H1 (cell line): ENCODE data around the gene GAD2. TPM values are rescaled to one million over a fixed set of nuclear protein-coding genes. Genes with fewer than 3 reads are reported as not detected.

Source experiments
- JUN ChIP-seq: IDR thresholded peaks from 2 replicates; pipeline ENCODE4 v1.6.1; 2011; ENCODE audit warnings: low read depth, mild to moderate bottlenecking, improper control_type of control experiment, low read length
- KDM4A ChIP-seq: IDR thresholded peaks from one replicate; pipeline ENCODE4 v1.7.1; 2012; ENCODE audit warnings: low read depth, mild to moderate bottlenecking, moderate library complexity, low read length, inconsistent platforms; ENCODE audit not compliant: severe bottlenecking
- SAP30 ChIP-seq: fragments of 300-600 bp; sonication (generic); IDR thresholded peaks from 2 replicates; pipeline ENCODE4 v1.7.1; 2012; ENCODE audit warnings: low read length, moderate library complexity, mild to moderate bottlenecking, inconsistent platforms; ENCODE audit not compliant: insufficient read depth, insufficient replicate concordance
- SIN3A ChIP-seq, 2 experiments: IDR thresholded peaks in 1 of 2; conservative IDR thresholded peaks in 1 of 2; 2 replicates each; pipeline ENCODE4 v1.6.1; 2011 to 2012; ENCODE audit warnings: low read length in 2 of 2, improper control_type of control experiment in 1 of 2, low read depth in 1 of 2, mild to moderate bottlenecking in 1 of 2
- ZNF274 ChIP-seq: IDR thresholded peaks from 2 replicates; pipeline ENCODE4 v1.7.0; 2012; ENCODE audit warnings: low read length, borderline replicate concordance; ENCODE audit errors: extremely low read depth
- polyA plus RNA-seq, 7 experiments: library from polyadenylated mRNA; depleted of rRNA in 3 of 7; stranded (reverse) in 5 of 7; unstranded in 2 of 7; fragments of >200 nt in 5 of 7; fragments of 200-250 nt in 2 of 7; gene quantifications; 1 replicate in 5 of 7; 2 replicates in 1 of 7; 4 replicates in 1 of 7; pipeline versions ENCODE4 v1.2.1 to v1.2.3, GENCODE V29; 2011 to 2013; ENCODE audit warnings: missing spikeins in 2 of 7, mixed read lengths in 2 of 7
- total RNA-seq: library from RNA; stranded (reverse); fragmentation: NEBNext Ultra II Directional; extraction: Animal tissue kit (Norgen Biotek cat#: 25700); gene quantifications from 2 replicates; pipeline ENCODE4 v1.2.1, GENCODE V29; 2021
- TF ChIP-seq, protein P1 (sequence below): fragments of 300-600 bp; sonication (generic); IDR thresholded peaks from 2 replicates; pipeline ENCODE4 v1.7.1; 2012; ENCODE audit warnings: low read length, moderate library complexity, mild to moderate bottlenecking, inconsistent platforms; ENCODE audit not compliant: insufficient replicate concordance

The GAD2 gene
- total and polyA plus RNA-seq, 2 of the 8 experiments (the other 6 are each of a cell fraction or from before 2014, with no cell fraction given): 0.30 to 0.47 TPM

DNA sequence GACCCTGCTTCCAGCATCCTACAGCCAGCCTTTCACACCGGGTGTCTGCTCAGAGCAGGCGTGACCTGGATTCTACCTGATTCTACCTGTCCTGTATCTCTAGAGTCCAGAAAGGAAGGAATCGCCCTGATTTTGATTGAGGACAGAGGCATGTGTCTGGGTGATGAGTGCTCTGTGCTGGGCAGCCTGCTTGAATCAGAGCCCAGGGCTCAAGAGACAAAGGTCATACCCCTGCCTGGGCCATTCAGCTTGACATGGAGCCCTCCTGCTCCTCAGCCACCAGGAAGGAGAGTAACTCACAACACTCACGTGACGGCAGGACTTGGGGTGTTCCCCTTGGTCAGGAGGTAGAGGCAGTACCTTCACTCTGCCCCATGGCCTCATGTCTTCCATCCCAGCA lies 11.2 kb downstream of the GAD2 start (continued):
- TF ChIP-seq, protein P1, sequence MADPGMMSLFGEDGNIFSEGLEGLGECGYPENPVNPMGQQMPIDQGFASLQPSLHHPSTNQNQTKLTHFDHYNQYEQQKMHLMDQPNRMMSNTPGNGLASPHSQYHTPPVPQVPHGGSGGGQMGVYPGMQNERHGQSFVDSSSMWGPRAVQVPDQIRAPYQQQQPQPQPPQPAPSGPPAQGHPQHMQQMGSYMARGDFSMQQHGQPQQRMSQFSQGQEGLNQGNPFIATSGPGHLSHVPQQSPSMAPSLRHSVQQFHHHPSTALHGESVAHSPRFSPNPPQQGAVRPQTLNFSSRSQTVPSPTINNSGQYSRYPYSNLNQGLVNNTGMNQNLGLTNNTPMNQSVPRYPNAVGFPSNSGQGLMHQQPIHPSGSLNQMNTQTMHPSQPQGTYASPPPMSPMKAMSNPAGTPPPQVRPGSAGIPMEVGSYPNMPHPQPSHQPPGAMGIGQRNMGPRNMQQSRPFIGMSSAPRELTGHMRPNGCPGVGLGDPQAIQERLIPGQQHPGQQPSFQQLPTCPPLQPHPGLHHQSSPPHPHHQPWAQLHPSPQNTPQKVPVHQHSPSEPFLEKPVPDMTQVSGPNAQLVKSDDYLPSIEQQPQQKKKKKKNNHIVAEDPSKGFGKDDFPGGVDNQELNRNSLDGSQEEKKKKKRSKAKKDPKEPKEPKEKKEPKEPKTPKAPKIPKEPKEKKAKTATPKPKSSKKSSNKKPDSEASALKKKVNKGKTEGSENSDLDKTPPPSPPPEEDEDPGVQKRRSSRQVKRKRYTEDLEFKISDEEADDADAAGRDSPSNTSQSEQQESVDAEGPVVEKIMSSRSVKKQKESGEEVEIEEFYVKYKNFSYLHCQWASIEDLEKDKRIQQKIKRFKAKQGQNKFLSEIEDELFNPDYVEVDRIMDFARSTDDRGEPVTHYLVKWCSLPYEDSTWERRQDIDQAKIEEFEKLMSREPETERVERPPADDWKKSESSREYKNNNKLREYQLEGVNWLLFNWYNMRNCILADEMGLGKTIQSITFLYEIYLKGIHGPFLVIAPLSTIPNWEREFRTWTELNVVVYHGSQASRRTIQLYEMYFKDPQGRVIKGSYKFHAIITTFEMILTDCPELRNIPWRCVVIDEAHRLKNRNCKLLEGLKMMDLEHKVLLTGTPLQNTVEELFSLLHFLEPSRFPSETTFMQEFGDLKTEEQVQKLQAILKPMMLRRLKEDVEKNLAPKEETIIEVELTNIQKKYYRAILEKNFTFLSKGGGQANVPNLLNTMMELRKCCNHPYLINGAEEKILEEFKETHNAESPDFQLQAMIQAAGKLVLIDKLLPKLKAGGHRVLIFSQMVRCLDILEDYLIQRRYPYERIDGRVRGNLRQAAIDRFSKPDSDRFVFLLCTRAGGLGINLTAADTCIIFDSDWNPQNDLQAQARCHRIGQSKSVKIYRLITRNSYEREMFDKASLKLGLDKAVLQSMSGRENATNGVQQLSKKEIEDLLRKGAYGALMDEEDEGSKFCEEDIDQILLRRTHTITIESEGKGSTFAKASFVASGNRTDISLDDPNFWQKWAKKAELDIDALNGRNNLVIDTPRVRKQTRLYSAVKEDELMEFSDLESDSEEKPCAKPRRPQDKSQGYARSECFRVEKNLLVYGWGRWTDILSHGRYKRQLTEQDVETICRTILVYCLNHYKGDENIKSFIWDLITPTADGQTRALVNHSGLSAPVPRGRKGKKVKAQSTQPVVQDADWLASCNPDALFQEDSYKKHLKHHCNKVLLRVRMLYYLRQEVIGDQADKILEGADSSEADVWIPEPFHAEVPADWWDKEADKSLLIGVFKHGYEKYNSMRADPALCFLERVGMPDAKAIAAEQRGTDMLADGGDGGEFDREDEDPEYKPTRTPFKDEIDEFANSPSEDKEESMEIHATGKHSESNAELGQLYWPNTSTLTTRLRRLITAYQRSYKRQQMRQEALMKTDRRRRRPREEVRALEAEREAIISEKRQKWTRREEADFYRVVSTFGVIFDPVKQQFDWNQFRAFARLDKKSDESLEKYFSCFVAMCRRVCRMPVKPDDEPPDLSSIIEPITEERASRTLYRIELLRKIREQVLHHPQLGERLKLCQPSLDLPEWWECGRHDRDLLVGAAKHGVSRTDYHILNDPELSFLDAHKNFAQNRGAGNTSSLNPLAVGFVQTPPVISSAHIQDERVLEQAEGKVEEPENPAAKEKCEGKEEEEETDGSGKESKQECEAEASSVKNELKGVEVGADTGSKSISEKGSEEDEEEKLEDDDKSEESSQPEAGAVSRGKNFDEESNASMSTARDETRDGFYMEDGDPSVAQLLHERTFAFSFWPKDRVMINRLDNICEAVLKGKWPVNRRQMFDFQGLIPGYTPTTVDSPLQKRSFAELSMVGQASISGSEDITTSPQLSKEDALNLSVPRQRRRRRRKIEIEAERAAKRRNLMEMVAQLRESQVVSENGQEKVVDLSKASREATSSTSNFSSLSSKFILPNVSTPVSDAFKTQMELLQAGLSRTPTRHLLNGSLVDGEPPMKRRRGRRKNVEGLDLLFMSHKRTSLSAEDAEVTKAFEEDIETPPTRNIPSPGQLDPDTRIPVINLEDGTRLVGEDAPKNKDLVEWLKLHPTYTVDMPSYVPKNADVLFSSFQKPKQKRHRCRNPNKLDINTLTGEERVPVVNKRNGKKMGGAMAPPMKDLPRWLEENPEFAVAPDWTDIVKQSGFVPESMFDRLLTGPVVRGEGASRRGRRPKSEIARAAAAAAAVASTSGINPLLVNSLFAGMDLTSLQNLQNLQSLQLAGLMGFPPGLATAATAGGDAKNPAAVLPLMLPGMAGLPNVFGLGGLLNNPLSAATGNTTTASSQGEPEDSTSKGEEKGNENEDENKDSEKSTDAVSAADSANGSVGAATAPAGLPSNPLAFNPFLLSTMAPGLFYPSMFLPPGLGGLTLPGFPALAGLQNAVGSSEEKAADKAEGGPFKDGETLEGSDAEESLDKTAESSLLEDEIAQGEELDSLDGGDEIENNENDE: no peak
- no peak for TF ChIP-seq SIN3A (conservative IDR thresholded peaks at IDR 0.05 in 1 of 2, IDR thresholded peaks at IDR 0.05 in 1 of 2; ENCODE audit: low read depth in 1 of 2, low read length in 2 of 2)
- no peak for TF ChIP-seq JUN
- no peak for TF ChIP-seq ZNF274
- no peak for TF ChIP-seq SAP30
- no peak for TF ChIP-seq KDM4A
- TF ChIP-seq, all 59 proteins: peak for 0
